ENCODE measurements around the gene MCHR1.

- TF ChIP-seq CTCF (IDR thresholded peaks at IDR 0.05; ENCODE audit: low read depth, low read length) (no peak), EZH2phosphoT487 (IDR thresholded peaks at IDR 0.05; ENCODE audit: low read depth) (no peak)
Measured at GRCh38 chr22:40651563-40652501, 27.5 kb upstream of the MCHR1 start.

Data from OCI-LY3 (cell line).